Activated naive CD4-positive, alpha-beta T cell treated with anti-CD3 and anti-CD28 coated beads for 36 hours (primary cell): Measurements from ENCODE around the gene ANKUB1. TPM values are rescaled to one million over a fixed set of nuclear protein-coding genes. Genes with fewer than 3 reads are reported as not detected.
A peak's percentile ranks its signal among the peaks of the same experiment; 100 is the strongest.

Experiments used
- CTCF ChIA-PET: fragments of 350-600 bp; sonication (Branson Sonifier 250); formaldehyde crosslinking; loops from one replicate; lab custom pipeline; 2021; ENCODE audit warnings: antibody characterized with exemption; lab: Charles Lee
- DNase-seq: peaks from one replicate; pipeline ENCODE4 v3.0.0-alpha.2; 2020
- H3K27ac Mint-ChIP-seq: one replicate; pipeline ENCODE4 v1.8.0; 2021; ENCODE audit warnings: mild to moderate bottlenecking, mixed read lengths
- H3K27me3 Mint-ChIP-seq: one replicate; pipeline ENCODE4 v1.8.0; 2021; ENCODE audit warnings: low read depth, mixed read lengths
- H3K36me3 Mint-ChIP-seq: one replicate; pipeline ENCODE4 v1.8.0; 2021; ENCODE audit warnings: low read depth, mixed read lengths
- H3K4me1 Mint-ChIP-seq: one replicate; pipeline ENCODE4 v1.8.0; 2021; ENCODE audit warnings: low read depth, mixed read lengths
- H3K4me3 Mint-ChIP-seq: one replicate; pipeline ENCODE4 v1.8.0; 2021; ENCODE audit warnings: mild to moderate bottlenecking, moderate library complexity, mixed read lengths
- H3K9me3 Mint-ChIP-seq: one replicate; pipeline ENCODE4 v1.8.0; 2021; ENCODE audit warnings: mixed read lengths
- intact Hi-C: fragments of 100-400 bp; cut with micrococcal nuclease; formaldehyde crosslinking; loops from one replicate; pipeline ENCODE4 v1.15.1; 2023
- total RNA-seq, 2 experiments: library from RNA; stranded (reverse); gene quantifications; one replicate each; pipeline ENCODE4 v1.2.3, GENCODE V29; 2021

ANKUB1 gene
- total RNA-seq, 2 experiments from 2014 or later: not detected

DNA sequence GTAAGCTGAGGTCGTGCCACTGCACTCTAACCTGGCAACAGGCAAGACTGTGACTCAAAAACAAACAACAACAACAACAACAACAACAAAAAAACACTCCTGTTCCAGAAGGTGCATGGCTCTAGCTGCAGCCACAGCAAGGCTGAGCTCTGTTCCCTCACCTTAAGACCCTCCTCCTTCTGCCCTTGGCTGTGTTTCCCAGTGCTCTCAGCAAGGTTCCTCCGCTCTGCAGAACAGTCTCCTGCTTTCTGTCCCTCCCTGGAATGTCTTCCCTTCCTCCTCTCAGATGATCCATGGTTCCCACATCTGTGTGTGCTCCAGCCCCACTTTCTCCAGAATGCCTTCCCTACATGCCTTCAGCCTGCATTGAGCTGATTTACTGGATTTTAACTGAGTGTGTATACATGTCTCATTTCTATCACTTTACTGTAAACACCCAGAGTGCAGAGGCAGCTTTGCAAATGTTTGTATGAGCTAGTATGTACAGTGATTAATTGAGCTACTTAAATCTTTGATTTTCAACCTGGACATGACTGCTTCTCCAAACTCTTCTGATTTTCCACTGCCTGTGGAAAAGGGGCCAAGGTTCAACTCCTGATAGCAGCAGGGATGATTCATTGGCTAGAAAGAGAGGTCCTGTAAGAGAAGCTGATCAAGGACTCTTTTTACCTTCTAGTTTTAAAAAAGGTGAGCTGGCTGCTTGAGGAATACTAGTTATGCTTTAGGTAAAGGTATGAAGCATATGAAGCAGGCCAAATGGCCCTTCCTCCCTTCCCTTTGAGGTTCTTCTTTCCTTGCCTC, 14.7 kb downstream of the ANKUB1 start:
- no peak for DNase-seq
- Mint-ChIP-seq H3K4me1 (peaks cover 3% of the 10 kb centered on the region), H3K27ac (no peak overlapping the region), H3K9me3 (no peaks in the 10 kb centered on the region), H3K36me3 (no peaks in the 10 kb centered on the region), H3K27me3 (peaks cover 3% of the 10 kb centered on the region), H3K4me3 (no peak overlapping the region)
- intact Hi-C loops: no loop called here
- CTCF ChIA-PET: interaction anchor here (0.7 to 1.6 kb wide), 4 partner anchors 12 to 262 kb away, joined by 3 to 9 read pairs (median 3); no protein-coding TSS in a partner anchor

DNA sequence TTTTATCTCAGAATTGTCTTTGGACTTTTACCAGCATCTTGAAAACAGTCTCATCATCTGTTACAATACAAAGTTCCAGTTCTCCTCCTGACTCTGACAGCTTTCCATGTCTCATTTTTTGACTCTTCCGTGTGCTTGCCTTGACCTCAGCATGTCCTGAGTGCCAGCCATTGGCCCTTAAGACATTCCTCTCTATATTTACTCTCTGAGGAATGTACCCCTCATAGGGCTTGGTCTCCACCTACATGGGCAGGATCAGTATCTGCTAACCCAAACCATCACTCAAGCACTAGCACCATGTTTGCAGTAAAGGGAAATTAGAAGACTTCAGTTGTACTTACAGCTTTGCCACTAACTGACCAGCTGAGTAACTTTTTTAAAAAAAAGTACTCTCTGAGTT, 16.2 kb downstream of the ANKUB1 start:
- H3K27ac Mint-ChIP-seq: no peak overlapping the region
- CTCF ChIA-PET: interaction anchor here (1.1 kb wide), 1 partner anchor 208 kb away, joined by 3 read pairs; no protein-coding TSS in a partner anchor
- no peak overlapping the region for H3K4me3 Mint-ChIP-seq
- no peak for DNase-seq
- H3K4me1 Mint-ChIP-seq: no peaks in the 10 kb centered on the region
- H3K27me3 Mint-ChIP-seq: peaks cover 4% of the 10 kb centered on the region
- intact Hi-C loops: no loop called here
- no peaks in the 10 kb centered on the region for H3K9me3 Mint-ChIP-seq
- no peaks in the 10 kb centered on the region for H3K36me3 Mint-ChIP-seq

DNA sequence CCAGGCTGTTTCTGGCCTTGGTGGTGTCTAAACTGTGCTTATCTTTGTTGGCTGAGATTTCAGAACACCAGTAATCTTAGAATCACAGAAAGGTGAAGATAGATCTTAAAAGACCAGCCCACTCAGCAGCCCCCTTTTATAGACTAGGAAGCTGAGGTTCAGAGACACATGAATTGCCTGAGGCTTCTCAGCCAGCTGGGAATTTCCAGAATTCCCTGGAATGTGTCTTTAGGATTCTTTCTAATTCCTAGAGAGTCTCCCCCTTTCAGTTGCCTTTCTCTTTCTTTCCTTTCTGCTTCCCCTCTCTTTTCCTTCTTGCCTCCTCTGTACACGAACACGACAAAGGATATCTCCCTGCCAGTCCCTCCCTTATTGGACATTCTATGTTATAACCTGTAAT, 19.5 kb downstream of the ANKUB1 start:
- intact Hi-C loops: loop anchor here (5.0 kb wide), 1 partner anchor 281 kb away; no protein-coding TSS in a partner anchor
- CTCF ChIA-PET: interaction anchor here (0.8 to 3.9 kb wide), 8 partner anchors 7 to 324 kb away, joined by 3 to 22 read pairs (median 8); no protein-coding TSS in a partner anchor
- no peak for DNase-seq
- Mint-ChIP-seq H3K4me3 (no peak overlapping the region), H3K36me3 (no peaks in the 10 kb centered on the region), H3K27ac (no peak overlapping the region), H3K27me3 (peaks cover 9% of the 10 kb centered on the region), H3K4me1 (no peaks in the 10 kb centered on the region), H3K9me3 (no peaks in the 10 kb centered on the region)

DNA sequence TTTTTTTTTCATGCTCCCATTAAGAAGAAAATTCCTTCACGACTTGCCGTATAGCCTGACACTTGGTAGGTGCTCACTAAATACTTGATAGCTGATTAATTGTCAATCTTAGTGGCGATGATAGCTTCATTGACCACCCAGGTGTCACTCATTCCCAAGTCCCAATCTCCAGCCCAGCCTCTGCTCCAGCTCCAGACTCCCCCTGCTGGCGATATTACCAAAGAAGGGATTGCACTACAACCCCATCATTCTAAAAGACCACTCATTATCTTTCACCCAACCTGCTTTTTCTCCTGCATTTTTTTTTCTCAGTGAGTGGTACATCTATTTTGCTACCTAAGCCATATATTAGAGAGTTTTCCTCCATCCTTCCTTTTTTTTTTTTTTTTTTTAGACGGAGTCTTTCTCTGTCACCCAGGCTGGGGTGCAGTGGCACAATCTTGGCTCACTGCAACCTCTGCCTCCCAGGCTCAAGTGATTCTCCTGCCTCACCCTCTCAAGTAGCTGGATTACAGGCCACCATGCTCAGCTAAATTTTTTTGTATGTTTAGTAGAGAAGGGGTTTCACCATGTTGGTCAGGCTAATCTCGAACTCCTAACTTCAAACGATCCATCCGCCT, 20.6 kb downstream of the ANKUB1 start:
- Mint-ChIP-seq H3K4me1 (no peaks in the 10 kb centered on the region), H3K36me3 (no peaks in the 10 kb centered on the region), H3K27me3 (peaks cover 13% of the 10 kb centered on the region), H3K9me3 (no peaks in the 10 kb centered on the region), H3K4me3 (no peak overlapping the region), H3K27ac (no peak overlapping the region)
- CTCF ChIA-PET: interaction anchor here (0.6 to 3.9 kb wide), 21 partner anchors 8 to 1371 kb away, joined by 3 to 22 read pairs (median 4); partner anchors contain the start of gene RNF13
- DNase-seq: peak; percentile 56
- intact Hi-C loops: loop anchor here (1.0 to 5.0 kb wide), 4 partner anchors 202 to 279 kb away; no protein-coding TSS in a partner anchor

DNA sequence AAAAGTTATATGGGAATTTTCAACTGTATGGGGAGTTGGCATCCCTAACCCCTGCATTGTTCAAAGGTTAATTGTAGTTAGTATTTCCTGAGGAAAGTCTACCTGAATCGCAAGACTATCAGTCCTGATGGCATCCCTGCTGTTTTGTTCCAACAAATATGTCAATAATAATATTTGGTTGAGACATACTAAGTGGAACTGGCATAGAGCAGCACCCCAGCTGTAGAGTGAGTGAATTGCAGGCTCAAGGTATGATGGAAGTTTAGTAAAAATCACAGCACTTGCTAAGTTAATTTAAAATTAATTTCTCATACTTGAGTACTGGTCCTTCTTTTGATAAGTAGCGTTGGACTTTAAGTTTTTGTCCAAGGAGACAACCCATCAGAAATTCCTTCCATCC, 22.1 kb downstream of the ANKUB1 start:
- H3K36me3 Mint-ChIP-seq: no peaks in the 10 kb centered on the region
- CTCF ChIA-PET: interaction anchor here (0.7 to 3.9 kb wide), 9 partner anchors 10 to 277 kb away, joined by 3 to 22 read pairs (median 6); no protein-coding TSS in a partner anchor
- no peak overlapping the region for H3K4me3 Mint-ChIP-seq
- no peaks in the 10 kb centered on the region for H3K9me3 Mint-ChIP-seq
- no peak for DNase-seq
- no peak overlapping the region for H3K27ac Mint-ChIP-seq
- intact Hi-C loops: loop anchor here (2.0 to 5.0 kb wide), 2 partner anchors 239 to 278 kb away; no protein-coding TSS in a partner anchor
- peaks cover 15% of the 10 kb centered on the region for H3K27me3 Mint-ChIP-seq
- no peaks in the 10 kb centered on the region for H3K4me1 Mint-ChIP-seq

DNA sequence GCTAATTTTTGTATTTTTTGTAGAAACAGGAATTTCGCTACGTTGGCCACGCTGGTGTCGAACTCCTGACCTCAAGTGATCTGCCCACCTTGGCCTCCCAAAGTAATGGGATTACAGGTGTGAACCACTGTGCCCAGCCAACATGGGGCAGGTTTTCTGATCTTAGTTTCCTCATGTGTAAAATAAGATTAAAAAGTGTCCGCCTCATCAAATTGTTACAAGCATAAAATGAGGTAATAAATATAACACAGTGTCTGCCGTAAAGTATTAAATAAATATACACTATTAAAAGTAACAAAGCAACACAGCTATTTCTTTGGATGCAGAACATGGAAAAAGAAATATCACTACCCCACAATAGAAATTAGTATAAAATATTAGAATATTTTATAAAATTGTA, 23.6 kb downstream of the ANKUB1 start:
- H3K9me3 Mint-ChIP-seq: no peaks in the 10 kb centered on the region
- no peak for DNase-seq
- CTCF ChIA-PET: interaction anchor here (0.7 to 3.5 kb wide), 5 partner anchors 24 to 259 kb away, joined by 3 to 22 read pairs (median 3); no protein-coding TSS in a partner anchor
- no peak overlapping the region for H3K27ac Mint-ChIP-seq
- H3K4me1 Mint-ChIP-seq: no peaks in the 10 kb centered on the region
- intact Hi-C loops: loop anchor here (5.0 kb wide), 1 partner anchor 199 kb away; no protein-coding TSS in a partner anchor
- no peak overlapping the region for H3K4me3 Mint-ChIP-seq
- H3K36me3 Mint-ChIP-seq: no peaks in the 10 kb centered on the region
- H3K27me3 Mint-ChIP-seq: peaks cover 22% of the 10 kb centered on the region

DNA sequence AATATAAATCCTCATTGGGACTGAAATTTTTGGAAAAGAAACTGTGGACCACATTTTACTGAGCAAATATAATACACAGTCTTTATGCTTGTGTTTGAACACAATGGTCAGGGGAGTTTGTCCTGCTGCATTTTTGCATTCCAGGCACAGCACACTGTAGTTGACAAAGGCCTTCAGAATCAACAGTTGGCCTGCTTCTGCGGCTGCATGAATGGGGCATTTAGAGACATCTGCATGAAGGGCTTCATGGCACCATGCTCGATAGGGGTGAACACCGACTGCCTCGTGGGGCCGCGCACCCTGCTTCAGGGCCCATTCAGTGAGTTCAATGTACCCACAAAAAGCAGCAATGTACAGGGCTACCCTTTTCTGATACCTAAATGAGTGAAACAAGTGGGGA, 24.6 kb downstream of the ANKUB1 start:
- H3K4me3 Mint-ChIP-seq: no peak overlapping the region
- no peaks in the 10 kb centered on the region for H3K36me3 Mint-ChIP-seq
- H3K4me1 Mint-ChIP-seq: no peaks in the 10 kb centered on the region
- peaks cover 22% of the 10 kb centered on the region for H3K27me3 Mint-ChIP-seq
- no peaks in the 10 kb centered on the region for H3K9me3 Mint-ChIP-seq
- intact Hi-C loops: loop anchor here (5.0 kb wide), 1 partner anchor 200 kb away; no protein-coding TSS in a partner anchor
- no peak for DNase-seq
- no peak overlapping the region for H3K27ac Mint-ChIP-seq
- CTCF ChIA-PET: interaction anchor here (1.1 to 3.2 kb wide), 3 partner anchors 23 to 200 kb away, joined by 3 to 22 read pairs (median 4); no protein-coding TSS in a partner anchor

DNA sequence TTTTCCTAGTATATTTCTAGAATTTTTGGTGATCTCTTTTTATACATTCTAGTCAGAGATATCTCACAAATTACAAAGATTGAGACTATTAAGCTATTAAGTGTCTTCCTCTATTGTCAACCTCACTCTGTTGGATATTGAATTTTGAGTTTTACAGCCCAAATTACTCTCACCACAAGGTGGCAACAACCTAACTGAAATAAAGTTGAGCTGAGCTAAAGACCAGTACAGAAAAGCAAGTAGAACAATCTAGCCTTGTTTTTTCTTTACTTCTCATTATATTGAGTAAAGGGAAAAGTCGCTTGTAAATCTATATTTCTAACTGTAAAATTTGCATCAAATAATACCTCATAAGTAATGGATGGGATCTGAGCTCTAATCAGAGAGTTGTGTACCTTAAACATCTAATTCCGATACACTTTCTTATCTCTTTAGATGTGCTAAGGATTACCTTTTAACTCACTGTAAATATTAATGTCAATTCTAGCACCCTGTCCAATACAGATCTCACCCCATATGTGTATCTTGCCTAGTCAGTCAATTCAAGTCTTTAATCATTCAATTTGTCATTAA, 26.5 kb downstream of the ANKUB1 start:
- DNase-seq: no peak
- H3K4me3 Mint-ChIP-seq: no peak overlapping the region
- intact Hi-C loops: loop anchor here (1.0 to 5.0 kb wide), 4 partner anchors 42 to 418 kb away; partner anchors contain the start of gene RNF13
- no peaks in the 10 kb centered on the region for H3K9me3 Mint-ChIP-seq
- CTCF ChIA-PET: interaction anchor here (0.6 to 3.2 kb wide), 3 partner anchors 12 to 72 kb away, joined by 3 to 22 read pairs (median 4); no protein-coding TSS in a partner anchor
- no peak overlapping the region for H3K27ac Mint-ChIP-seq
- H3K27me3 Mint-ChIP-seq: peaks cover 19% of the 10 kb centered on the region
- no peaks in the 10 kb centered on the region for H3K36me3 Mint-ChIP-seq
- H3K4me1 Mint-ChIP-seq: no peaks in the 10 kb centered on the region

DNA sequence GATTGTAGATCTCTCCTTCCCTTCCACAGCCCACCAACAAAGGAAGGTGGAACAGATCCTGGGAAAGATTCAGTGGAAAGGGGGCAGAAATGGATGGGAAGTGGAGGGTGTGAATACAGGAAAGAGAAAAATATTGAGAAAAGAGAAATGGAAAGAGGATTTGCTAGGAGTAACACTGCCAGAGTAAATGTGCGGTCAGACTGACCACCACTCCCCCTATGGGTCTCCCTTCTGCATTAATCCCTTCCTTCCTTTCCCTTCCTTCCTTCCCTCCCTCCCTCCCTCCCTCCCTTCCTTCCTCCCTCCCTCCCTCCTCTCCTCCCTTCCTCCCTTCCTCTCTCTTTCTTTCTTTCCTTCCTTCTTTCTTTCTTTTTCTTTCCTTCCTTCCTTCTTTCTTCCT, 28.1 kb downstream of the ANKUB1 start:
- Mint-ChIP-seq H3K4me3 (no peak overlapping the region), H3K9me3 (no peaks in the 10 kb centered on the region), H3K27ac (no peak overlapping the region), H3K36me3 (no peaks in the 10 kb centered on the region), H3K27me3 (peaks cover 23% of the 10 kb centered on the region), H3K4me1 (no peaks in the 10 kb centered on the region)
- intact Hi-C loops: loop anchor here (2.0 kb wide), 1 partner anchor 48 kb away; the partner anchor contains the start of gene RNF13
- CTCF ChIA-PET: no interaction called here
- DNase-seq: no peak

DNA sequence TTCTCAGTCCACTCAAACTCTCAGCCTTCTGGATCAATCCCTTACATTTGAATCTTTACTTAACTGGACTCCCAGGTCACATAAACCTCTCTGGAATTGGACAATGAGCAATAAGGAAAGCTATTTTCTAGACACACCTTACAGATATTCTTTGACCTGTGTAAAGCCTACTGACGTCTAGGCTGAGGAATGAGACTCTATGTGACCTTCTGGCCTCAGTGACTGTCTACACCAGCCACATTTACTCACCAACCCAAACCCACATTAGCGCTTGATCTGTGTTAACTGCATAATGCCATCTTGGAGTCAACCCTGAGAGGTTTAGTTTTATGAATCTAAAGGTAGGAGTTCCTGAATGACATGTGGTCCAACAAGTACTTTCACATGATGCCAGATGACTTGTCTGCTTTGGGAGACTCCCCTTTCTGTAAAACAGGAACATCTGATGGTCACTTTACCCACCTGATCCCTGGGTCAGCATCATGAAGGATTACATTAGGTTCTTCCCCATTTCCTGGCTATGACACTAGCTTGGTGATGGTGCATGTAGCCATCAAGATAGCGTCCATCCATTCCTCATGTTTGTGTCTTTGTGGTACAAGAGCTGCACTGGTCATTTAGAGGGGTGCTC, 28.7 kb downstream of the ANKUB1 start:
- DNase-seq: no peak
- Mint-ChIP-seq H3K27me3 (peaks cover 22% of the 10 kb centered on the region), H3K4me1 (no peaks in the 10 kb centered on the region), H3K4me3 (no peak overlapping the region), H3K9me3 (no peaks in the 10 kb centered on the region), H3K36me3 (no peaks in the 10 kb centered on the region), H3K27ac (no peak overlapping the region)
- intact Hi-C loops: loop anchor here (2.0 kb wide), 1 partner anchor 49 kb away; the partner anchor contains the start of gene RNF13
- CTCF ChIA-PET: interaction anchor here (1.3 to 1.8 kb wide), 3 partner anchors 8 to 44 kb away, joined by 3 to 8 read pairs (median 6); partner anchors contain the start of gene COMMD2

DNA sequence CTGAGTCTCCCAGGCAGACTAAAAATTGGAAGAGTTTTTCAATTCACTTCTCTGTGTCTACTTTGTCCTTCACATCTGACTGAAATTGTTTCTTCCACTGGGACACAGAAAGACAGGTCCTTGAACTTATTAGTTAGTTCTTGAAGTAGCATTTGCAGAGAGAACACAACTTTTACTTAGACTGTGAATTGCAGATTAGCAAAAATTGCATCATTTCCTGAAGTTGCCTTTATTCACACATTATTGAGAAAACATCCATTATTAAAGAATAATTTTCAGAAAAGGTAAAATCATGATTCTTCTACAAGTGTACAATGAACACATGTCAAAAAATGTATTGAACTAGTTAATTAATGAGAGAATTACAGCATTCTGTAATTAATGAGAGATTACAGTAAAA, 38.6 kb downstream of the ANKUB1 start:
- Mint-ChIP-seq H3K4me3 (peak overlapping the region; percentile 96), H3K9me3 (no peaks in the 10 kb centered on the region), H3K36me3 (peaks cover 5% of the 10 kb centered on the region), H3K27me3 (no peaks in the 10 kb centered on the region), H3K27ac (no peak overlapping the region), H3K4me1 (peaks cover 26% of the 10 kb centered on the region)
- intact Hi-C loops: loop anchor here (2.0 to 10.0 kb wide), 6 partner anchors 51 to 759 kb away; partner anchors contain the start of genes GYG1, HPS3, PFN2 and TSC22D2
- CTCF ChIA-PET: interaction anchor here (2.7 kb wide), 1 partner anchor 223 kb away, joined by 10 read pairs; no protein-coding TSS in a partner anchor
- DNase-seq: no peak
